PC-9 (cell line): Measurements from ENCODE around the gene DUS3L.

ENCODE experiments used
- CTCF ChIP-seq: fragments of 200-600 bp; sonication (generic); conservative IDR thresholded peaks from 2 replicates; pipeline ENCODE4 v1.6.1; 2017; ENCODE audit warnings: mixed run types, antibody characterized with exemption, mild to moderate bottlenecking, moderate library complexity
- EZH2 ChIP-seq: fragments of 200-600 bp; sonication (generic); IDR thresholded peaks from 2 replicates; pipeline ENCODE4 v1.8.0; 2017; ENCODE audit warnings: antibody characterized with exemption, low read depth

GRCh38 chr19:5775668-5776309 is 15.2 kb downstream of the DUS3L start:
- TF ChIP-seq CTCF: no peak
- no peak for TF ChIP-seq EZH2
